Measurements from ENCODE around the gene MBOAT1.
"Not testable (repeated sequence)": the region's sequence is repeated elsewhere in the genome, so short reads cannot be mapped to it uniquely, and the experiment has no call there.

Gene MBOAT1

GRCh38 chr6:20168690-20169089 lies 43.6 kb downstream of the MBOAT1 start:
- DNase-seq = no peak

- DNase-seq = no peak
Observed at GRCh38 chr6:20167601-20168000, 44.7 kb downstream of the MBOAT1 start.

- no peak for DNase-seq
Observed at GRCh38 chr6:20166210-20166609, 46.1 kb downstream of the MBOAT1 start.

GRCh38 chr6:20162515-20162914 lies 49.8 kb downstream of the MBOAT1 start:
- no peak for DNase-seq

- DNase-seq = no peak
Observed at GRCh38 chr6:20160541-20161283, 51.6 kb downstream of the MBOAT1 start.

- no peak for DNase-seq
Observed at GRCh38 chr6:20159781-20160540, 52.3 kb downstream of the MBOAT1 start.

- no peak for DNase-seq
Observed at GRCh38 chr6:20159098-20159497, 53.2 kb downstream of the MBOAT1 start.

GRCh38 chr6:20158676-20159075 lies 53.6 kb downstream of the MBOAT1 start:
- no peak for DNase-seq

- no peak for DNase-seq
Observed at GRCh38 chr6:20156824-20157223, 55.4 kb downstream of the MBOAT1 start.

- no peak for DNase-seq
Observed at GRCh38 chr6:20154753-20155152, 57.5 kb downstream of the MBOAT1 start.

- no peak for DNase-seq
Observed at GRCh38 chr6:20153194-20153593, 59.1 kb downstream of the MBOAT1 start.

- no peak for DNase-seq
Observed at GRCh38 chr6:20148433-20148832, 63.8 kb downstream of the MBOAT1 start.

GRCh38 chr6:20147469-20147868 lies 64.8 kb downstream of the MBOAT1 start:
- no peak for DNase-seq

- not testable (repeated sequence) for DNase-seq
Observed at GRCh38 chr6:20146831-20147230, 65.4 kb downstream of the MBOAT1 start.

- no peak for DNase-seq
Observed at GRCh38 chr6:20146291-20146690, 66.0 kb downstream of the MBOAT1 start.

- DNase-seq = no peak
Observed at GRCh38 chr6:20142866-20143265, 69.4 kb downstream of the MBOAT1 start.

GRCh38 chr6:20141931-20142330 lies 70.3 kb downstream of the MBOAT1 start:
- DNase-seq = no peak

- not testable (repeated sequence) for DNase-seq
Observed at GRCh38 chr6:20139127-20139963, 72.9 kb downstream of the MBOAT1 start.

- DNase-seq = no peak
Observed at GRCh38 chr6:20137837-20138236, 74.4 kb downstream of the MBOAT1 start.

GRCh38 chr6:20137240-20137639 lies 75.0 kb downstream of the MBOAT1 start:
- no peak for DNase-seq

- no peak for DNase-seq
Observed at GRCh38 chr6:20135677-20136268, 76.5 kb downstream of the MBOAT1 start.

- no peak for DNase-seq
Observed at GRCh38 chr6:20134613-20135012, 77.7 kb downstream of the MBOAT1 start.

Measured in activated CD8-positive, alpha-beta memory T cell treated with anti-CD3 and anti-CD28 coated beads, Interleukin-2, amount 50 U/mL, for 48 hours (primary cell).